HL-60 (cell line): ENCODE measurements around the gene GPRC5B.

Experiments
- CTCF ChIP-seq: IDR thresholded peaks from one replicate; pipeline ENCODE4 v1.5.1; 2011; ENCODE audit warnings: low read length, control low read depth, inconsistent platforms; ENCODE audit not compliant: insufficient read depth
- GABPA ChIP-seq: IDR thresholded peaks from 2 replicates; pipeline ENCODE4 v1.6.1; 2012; ENCODE audit warnings: low read depth
- POLR2AphosphoS5 ChIP-seq: IDR thresholded peaks from 2 replicates; pipeline ENCODE4 v1.6.1; 2012; ENCODE audit warnings: low read depth
- REST ChIP-seq: IDR thresholded peaks from 2 replicates; pipeline ENCODE4 v1.6.1; 2012; ENCODE audit warnings: low read depth; ENCODE audit not compliant: insufficient replicate concordance

- no peak for TF ChIP-seq CTCF
- no peak for TF ChIP-seq REST
- no peak for TF ChIP-seq POLR2AphosphoS5
- no peak for TF ChIP-seq GABPA
Measured at GRCh38 chr16:19888834-19889233, 4.2 kb upstream of the GPRC5B start.
